ENCODE results near the gene FYN. TPM values are rescaled to one million over a fixed set of nuclear protein-coding genes. Genes with fewer than 3 reads are reported as not detected.

FYN gene
- total RNA-seq, 4 donors from 2014 or later = 16.3 to 288 (median 52.2) TPM

DNA sequence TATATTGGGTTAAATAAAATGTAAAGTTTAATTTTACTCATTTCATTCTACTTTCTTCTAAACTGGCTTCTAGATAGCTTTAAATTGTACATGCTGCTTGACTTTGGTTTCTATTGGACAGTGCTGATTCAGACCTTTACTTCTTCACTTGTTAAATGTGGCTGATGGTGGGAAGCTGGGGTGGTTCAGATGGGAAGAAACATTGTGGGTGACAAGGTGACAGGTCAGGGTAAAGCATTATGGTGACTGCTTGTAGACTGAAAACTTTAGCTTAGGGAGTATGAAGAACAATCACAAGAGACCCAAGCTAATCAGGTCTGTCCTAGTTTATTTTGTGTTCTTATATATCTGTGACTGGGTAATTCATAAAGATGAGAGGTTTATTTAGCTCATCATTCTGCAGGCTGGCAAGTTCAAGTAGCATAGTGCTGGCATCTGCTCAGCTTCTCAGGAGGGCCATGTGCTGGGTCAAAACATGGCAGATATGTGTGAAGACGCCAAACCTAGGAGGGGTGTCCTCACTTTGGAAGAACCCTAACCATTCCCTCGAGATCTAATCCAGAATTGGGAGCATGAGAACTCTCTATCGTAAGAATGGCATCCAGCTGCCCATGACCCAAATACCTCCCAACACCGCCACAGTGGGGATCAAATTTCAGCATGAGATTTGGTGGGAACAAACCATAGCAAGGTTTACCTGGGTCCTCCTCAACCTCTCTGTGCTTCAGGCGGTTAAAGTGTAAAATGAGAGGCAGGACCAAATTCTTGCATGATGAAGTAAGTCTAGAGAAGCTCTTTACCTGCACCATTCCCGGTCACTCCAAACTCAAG is 102.8 kb downstream of the FYN start:
- H3K27me3 ChIP-seq = no peaks in the 10 kb centered on the region
- no peak for DNase-seq
- intact Hi-C loops (cut with DNase I; ENCODE audit: low total_unique reads) = no loop called here
- H3K9me3 ChIP-seq = no peaks in the 10 kb centered on the region
- in situ Hi-C loops (cut with MboI; ENCODE audit: low pct_ligation_motif_present in 1 of 4, low pct_unique_long_range_greater_than_20kb in 1 of 4, low sequenced_read_pairs in 3 of 4) = no loop called here
- no peaks in the 10 kb centered on the region for H3K36me3 ChIP-seq
- H3K4me1 ChIP-seq = peaks cover 0 to 11% (median 0%) of the 10 kb centered on the region in 4 donors
- TF ChIP-seq POLR2AphosphoS5 (IDR thresholded peaks at IDR 0.05) (no peak), CTCF (IDR thresholded peaks at IDR 0.05) (no peak), POLR2A (IDR thresholded peaks at IDR 0.05) (no peak), EP300 (IDR thresholded peaks at IDR 0.05; ENCODE audit: low read depth) (no peak)
- no peak overlapping the region for H3K27ac ChIP-seq
- H3K4me3 ChIP-seq = no peak overlapping the region
- 96 to 100% methylated on average over 3 to 6 of the region's 6 CpGs for whole genome bisulfite sequencing, 2 donors (ENCODE audit: low coverage in 1 of 2)

GRCh38 chr6:111769365-111770152 is 103.7 kb downstream of the FYN start:
- intact Hi-C loops (cut with DNase I; ENCODE audit: low total_unique reads) (no loop called here), in situ Hi-C loops (cut with MboI; ENCODE audit: low pct_ligation_motif_present in 1 of 4, low pct_unique_long_range_greater_than_20kb in 1 of 4, low sequenced_read_pairs in 3 of 4) (no loop called here)
- DNase-seq = no peak
- Histone ChIP-seq H3K4me3 (no peak overlapping the region), H3K9me3 (no peaks in the 10 kb centered on the region), H3K36me3 (no peaks in the 10 kb centered on the region), H3K4me1 (peaks cover 0 to 9% (median 0%) of the 10 kb centered on the region in 4 donors), H3K27me3 (no peaks in the 10 kb centered on the region), H3K27ac (no peak overlapping the region)
- no peak for TF ChIP-seq POLR2AphosphoS5 (IDR thresholded peaks at IDR 0.05)
- no peak for TF ChIP-seq CTCF (IDR thresholded peaks at IDR 0.05)
- TF ChIP-seq EP300 (IDR thresholded peaks at IDR 0.05; ENCODE audit: low read depth) = no peak
- TF ChIP-seq POLR2A (IDR thresholded peaks at IDR 0.05) = no peak
- 87 to 100% methylated on average over 1 of the region's 1 CpG for WGBS, 2 donors (ENCODE audit: low coverage in 1 of 2)

GRCh38 chr6:111768431-111768770 is 104.9 kb downstream of the FYN start:
- no peaks in the 10 kb centered on the region for H3K36me3 ChIP-seq
- H3K9me3 ChIP-seq = no peaks in the 10 kb centered on the region
- 83% methylated on average over 2 of the region's 2 CpGs; no CpG with 5 or more reads in 1 of the 2 donors for WGBS, 2 donors (ENCODE audit: low coverage in 1 of 2)
- DNase-seq = no peak
- H3K4me3 ChIP-seq = no peak overlapping the region
- H3K27me3 ChIP-seq = no peaks in the 10 kb centered on the region
- no peak for TF ChIP-seq POLR2A (IDR thresholded peaks at IDR 0.05)
- TF ChIP-seq CTCF (IDR thresholded peaks at IDR 0.05) = no peak
- TF ChIP-seq POLR2AphosphoS5 (IDR thresholded peaks at IDR 0.05) = no peak
- no peak for TF ChIP-seq EP300 (IDR thresholded peaks at IDR 0.05; ENCODE audit: low read depth)
- peaks cover 0 to 12% (median 0%) of the 10 kb centered on the region in 4 donors for H3K4me1 ChIP-seq
- H3K27ac ChIP-seq = no peak overlapping the region
- in situ Hi-C loops (cut with MboI; ENCODE audit: low pct_ligation_motif_present in 1 of 4, low pct_unique_long_range_greater_than_20kb in 1 of 4, low sequenced_read_pairs in 3 of 4) = no loop called here
- intact Hi-C loops (cut with DNase I; ENCODE audit: low total_unique reads) = no loop called here

GRCh38 chr6:111767752-111768430 is 105.4 kb downstream of the FYN start:
- intact Hi-C loops (cut with DNase I; ENCODE audit: low total_unique reads) (no loop called here), in situ Hi-C loops (cut with MboI; ENCODE audit: low pct_ligation_motif_present in 1 of 4, low pct_unique_long_range_greater_than_20kb in 1 of 4, low sequenced_read_pairs in 3 of 4) (no loop called here)
- Histone ChIP-seq H3K27ac (no peak overlapping the region), H3K4me3 (no peak overlapping the region), H3K36me3 (no peaks in the 10 kb centered on the region), H3K4me1 (peaks cover 0 to 17% (median 0%) of the 10 kb centered on the region in 4 donors), H3K9me3 (no peaks in the 10 kb centered on the region), H3K27me3 (no peaks in the 10 kb centered on the region)
- TF ChIP-seq EP300 (IDR thresholded peaks at IDR 0.05; ENCODE audit: low read depth) (no peak), CTCF (IDR thresholded peaks at IDR 0.05) (no peak), POLR2A (IDR thresholded peaks at IDR 0.05) (no peak), POLR2AphosphoS5 (IDR thresholded peaks at IDR 0.05) (no peak)
- no peak for DNase-seq
- 45 to 62% methylated on average over 5 of the region's 5 CpGs for WGBS, 2 donors (ENCODE audit: low coverage in 1 of 2)

All from transverse colon (tissue), 4 donors.